ENCODE results near the gene SETMAR. TPM values are rescaled to one million over a fixed set of nuclear protein-coding genes. Genes with fewer than 3 reads are reported as not detected.
"Not testable (repeated sequence)": the region's sequence is repeated elsewhere in the genome, so short reads cannot be mapped to it uniquely, and the experiment has no call there.

SETMAR gene
- total and polyA plus RNA-seq, 5 experiments from 2014 or later, result 8.0 to 18.3 (median 15.1) TPM

DNA sequence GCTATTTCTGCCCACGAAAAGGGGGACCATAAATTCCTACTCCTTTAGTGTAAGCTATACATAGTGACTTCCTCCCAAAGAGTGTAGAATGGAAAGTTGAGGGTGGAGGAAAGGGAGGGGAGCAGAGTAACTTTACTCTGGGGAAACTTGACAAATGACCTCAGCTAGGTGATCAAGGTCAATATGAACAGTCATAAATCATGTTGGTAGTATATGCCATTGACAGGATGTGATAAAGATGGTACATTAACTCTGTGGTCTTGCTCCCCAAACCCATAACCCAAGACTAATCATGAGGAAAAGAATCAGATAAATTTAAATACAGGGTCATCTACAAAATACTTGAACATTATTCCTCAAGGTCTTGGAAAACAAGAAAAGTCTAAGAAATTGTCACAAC lies 18.6 kb downstream of the SETMAR start:
- DNase-seq, result no peak
- H3K27ac Mint-ChIP-seq, result peak overlapping the region in 1 of 10 donors; percentile 2
- no peak for ATAC-seq
- H3K4me3 Mint-ChIP-seq, result no peak overlapping the region
- no peaks in the 10 kb centered on the region for H3K27me3 Mint-ChIP-seq
- POLR2A ChIA-PET, result interaction anchor here (0.7 kb wide), 1 partner anchor 509 kb away, joined by 6 read pairs; no protein-coding TSS in a partner anchor
- H3K36me3 Mint-ChIP-seq, result peaks cover 3 to 22% (median 6%) of the 10 kb centered on the region in 3 donors
- H3K4me1 Mint-ChIP-seq, result peaks cover 0 to 12% (median 3%) of the 10 kb centered on the region in 4 donors
- peaks cover 0 to 8% (median 0%) of the 10 kb centered on the region in 9 donors for H3K9me3 Mint-ChIP-seq

DNA sequence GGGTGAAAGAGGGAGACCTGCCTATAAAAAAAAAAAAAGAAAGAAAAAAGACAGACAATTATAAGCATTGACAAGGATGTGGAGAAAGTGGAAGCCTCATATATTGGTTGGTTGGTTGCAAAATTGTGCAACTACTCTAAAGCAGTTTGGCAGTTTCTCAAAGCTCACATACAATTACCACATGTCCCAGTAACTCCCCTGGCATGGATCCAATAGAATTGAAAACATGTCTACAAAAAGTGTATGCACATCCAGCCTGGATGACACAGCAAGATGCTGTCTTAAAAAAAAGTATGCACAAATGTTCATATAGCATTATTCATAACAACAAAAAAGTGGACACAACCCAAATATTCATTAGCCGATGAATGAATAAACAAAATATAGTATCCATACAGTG lies 19.5 kb downstream of the SETMAR start:
- Mint-ChIP-seq H3K36me3 (peaks cover 0 to 23% (median 11%) of the 10 kb centered on the region in 3 donors), H3K27me3 (no peaks in the 10 kb centered on the region), H3K4me1 (peaks cover 0 to 12% (median 3%) of the 10 kb centered on the region in 4 donors), H3K27ac (peak overlapping the region in 2 of 10 donors; percentile 9 to 43), H3K4me3 (no peak overlapping the region), H3K9me3 (peaks cover 0 to 13% (median 2%) of the 10 kb centered on the region in 9 donors)
- DNase-seq (no peak), ATAC-seq (no peak)
- POLR2A ChIA-PET, result no interaction called here

DNA sequence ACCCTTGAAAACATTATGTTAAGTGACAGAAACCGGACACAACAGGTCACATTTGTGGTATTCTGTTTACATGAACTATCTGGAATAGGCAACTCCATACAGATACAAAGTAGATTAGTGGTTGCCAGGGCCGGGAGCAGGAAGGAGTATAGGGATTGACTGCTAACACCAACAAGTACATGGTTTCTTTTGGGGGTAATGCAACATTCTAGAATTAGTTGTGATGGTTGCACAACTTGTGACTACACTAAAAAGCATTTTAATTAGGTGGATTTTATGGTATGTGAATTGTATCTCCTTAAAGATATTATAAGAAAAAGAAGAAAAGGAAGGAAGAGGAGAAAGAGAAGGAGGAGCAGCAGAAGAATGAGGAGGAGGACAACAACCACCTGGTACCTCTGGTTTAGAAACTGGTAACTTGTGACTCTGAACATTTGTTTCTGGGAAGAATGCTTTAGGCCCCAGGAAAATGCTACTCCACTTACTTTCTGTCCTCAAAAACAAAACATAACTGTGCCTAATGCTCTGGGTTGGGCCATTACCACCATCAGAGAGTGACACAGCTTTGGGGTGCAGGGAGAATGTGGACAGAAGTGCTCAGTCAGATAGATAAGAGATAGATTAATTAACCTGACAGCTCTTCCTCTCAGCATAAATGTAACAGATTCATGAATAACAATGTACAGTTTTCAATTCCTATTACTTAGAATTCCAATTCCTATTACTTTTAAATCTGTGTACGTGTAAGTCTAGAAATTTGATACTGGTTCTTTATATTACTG lies 20.3 kb downstream of the SETMAR start:
- H3K4me1 Mint-ChIP-seq, result peaks cover 0 to 12% (median 2%) of the 10 kb centered on the region in 4 donors
- no peak overlapping the region for H3K4me3 Mint-ChIP-seq
- no peak overlapping the region for H3K27ac Mint-ChIP-seq
- H3K36me3 Mint-ChIP-seq, result peaks cover 0 to 19% (median 13%) of the 10 kb centered on the region in 3 donors
- POLR2A ChIA-PET, result no interaction called here
- no peak for ATAC-seq
- no peak for DNase-seq
- H3K9me3 Mint-ChIP-seq, result peaks cover 0 to 15% (median 2%) of the 10 kb centered on the region in 9 donors
- no peaks in the 10 kb centered on the region for H3K27me3 Mint-ChIP-seq

DNA sequence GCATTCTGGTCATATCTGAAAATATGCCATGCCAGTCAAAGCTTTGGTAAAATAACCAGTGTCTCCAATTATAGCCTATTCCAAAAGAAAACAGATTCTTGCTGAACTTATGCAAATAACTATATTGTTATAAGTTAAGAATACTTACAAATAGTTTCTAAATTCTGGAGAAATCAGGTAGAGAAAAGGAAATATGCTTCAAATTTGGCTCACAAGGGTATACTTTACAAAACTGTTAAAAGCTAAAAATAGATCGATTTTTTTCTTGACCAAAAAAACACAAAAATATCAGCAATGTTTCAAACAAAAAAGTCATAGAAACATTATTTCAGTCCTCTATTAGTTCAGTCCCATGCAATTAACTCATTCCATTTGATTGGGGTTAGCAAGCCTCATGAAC lies 23.7 kb downstream of the SETMAR start:
- no peak overlapping the region for H3K4me3 Mint-ChIP-seq
- POLR2A ChIA-PET, result no interaction called here
- ATAC-seq, result no peak

DNA sequence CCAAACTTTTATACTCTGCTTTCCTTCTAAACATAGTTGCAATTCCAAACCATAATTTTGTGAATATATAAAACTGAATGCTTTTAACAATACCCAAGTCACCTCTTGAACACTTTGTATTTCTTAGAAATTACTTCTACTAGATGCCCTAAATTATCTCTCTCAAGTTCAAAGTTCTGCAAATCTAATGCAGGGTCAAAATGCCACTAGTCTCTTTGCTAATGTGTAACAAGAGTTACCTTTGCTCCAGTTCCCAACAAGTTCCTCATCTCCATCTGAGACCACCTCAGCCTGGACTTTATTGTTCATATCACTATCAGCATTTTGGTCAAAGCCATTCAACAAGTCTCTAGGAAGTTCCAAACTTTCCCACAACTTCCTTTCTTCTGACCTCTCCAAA lies 26.6 kb downstream of the SETMAR start:
- H3K27ac Mint-ChIP-seq, DNase-seq, H3K27me3 Mint-ChIP-seq, H3K4me3 Mint-ChIP-seq, H3K4me1 Mint-ChIP-seq, ATAC-seq, POLR2A ChIA-PET: not testable (repeated sequence)
- peaks cover 5 to 32% (median 23%) of the 10 kb centered on the region in 3 donors for H3K36me3 Mint-ChIP-seq
- peaks cover 0 to 31% (median 14%) of the 10 kb centered on the region in 9 donors for H3K9me3 Mint-ChIP-seq

More for the DNA sequence above, 23.7 kb downstream of the SETMAR start:
- Mint-ChIP-seq H3K9me3 (peaks cover 0 to 31% (median 14%) of the 10 kb centered on the region in 9 donors), H3K27me3 (no peaks in the 10 kb centered on the region), H3K4me1 (no peaks in the 10 kb centered on the region), H3K36me3 (peaks cover 5 to 29% (median 23%) of the 10 kb centered on the region in 3 donors), H3K27ac (no peak overlapping the region)
- DNase-seq, result no peak

DNA sequence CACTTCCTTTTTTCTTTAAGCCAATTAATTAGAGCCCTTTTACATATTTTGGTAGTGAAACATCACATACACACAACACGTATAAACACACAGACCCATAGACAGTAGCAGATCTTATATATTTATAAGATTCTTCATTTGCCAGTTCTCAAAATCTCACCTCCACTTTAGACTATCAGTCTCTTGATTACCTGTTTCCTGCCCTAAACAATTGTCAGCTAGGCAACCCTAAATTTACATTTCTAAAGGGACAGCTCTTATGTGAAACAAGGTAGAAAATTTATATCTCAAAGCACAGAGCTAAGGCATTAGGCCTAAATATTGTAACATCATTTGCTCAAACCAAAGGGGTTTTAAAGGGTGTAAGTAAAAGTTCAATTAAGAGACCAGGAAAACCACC lies 28.9 kb downstream of the SETMAR start:
- DNase-seq (no peak), ATAC-seq (no peak)
- POLR2A ChIA-PET, result no interaction called here
- no peak overlapping the region for H3K27ac Mint-ChIP-seq
- H3K36me3 Mint-ChIP-seq, result peaks cover 5 to 26% (median 19%) of the 10 kb centered on the region in 3 donors
- peaks cover 0 to 2% (median 0%) of the 10 kb centered on the region in 4 donors for H3K4me1 Mint-ChIP-seq
- no peak overlapping the region for H3K4me3 Mint-ChIP-seq
- H3K27me3 Mint-ChIP-seq, result no peaks in the 10 kb centered on the region
- H3K9me3 Mint-ChIP-seq, result peaks cover 0 to 29% (median 14%) of the 10 kb centered on the region in 9 donors

DNA sequence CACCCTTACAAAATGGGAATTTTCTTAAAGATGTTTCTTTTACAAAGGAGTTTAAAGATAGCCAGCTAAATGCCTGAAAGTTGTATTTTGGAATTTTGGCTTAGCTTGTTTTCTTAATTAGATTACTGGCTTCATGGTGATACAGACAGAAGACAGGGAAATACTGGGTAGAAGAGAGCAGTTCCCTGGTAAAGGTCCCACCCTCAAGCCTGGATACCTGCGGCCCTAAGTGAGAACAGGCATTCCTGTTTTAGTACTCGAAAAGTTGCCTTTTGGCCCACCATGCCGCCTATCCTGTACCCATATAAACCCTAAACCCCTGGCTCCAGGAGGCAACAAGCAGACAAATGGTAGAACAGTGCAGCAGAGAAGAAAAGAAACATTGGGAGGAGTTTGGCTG lies 29.4 kb downstream of the SETMAR start:
- Mint-ChIP-seq H3K27ac (no peak overlapping the region), H3K4me3 (no peak overlapping the region), H3K36me3 (peaks cover 6 to 24% (median 17%) of the 10 kb centered on the region in 3 donors), H3K9me3 (peaks cover 0 to 28% (median 14%) of the 10 kb centered on the region in 9 donors), H3K27me3 (no peaks in the 10 kb centered on the region), H3K4me1 (peaks cover 0 to 2% (median 0%) of the 10 kb centered on the region in 4 donors)
- ATAC-seq (no peak), DNase-seq (no peak)
- POLR2A ChIA-PET, result no interaction called here

DNA sequence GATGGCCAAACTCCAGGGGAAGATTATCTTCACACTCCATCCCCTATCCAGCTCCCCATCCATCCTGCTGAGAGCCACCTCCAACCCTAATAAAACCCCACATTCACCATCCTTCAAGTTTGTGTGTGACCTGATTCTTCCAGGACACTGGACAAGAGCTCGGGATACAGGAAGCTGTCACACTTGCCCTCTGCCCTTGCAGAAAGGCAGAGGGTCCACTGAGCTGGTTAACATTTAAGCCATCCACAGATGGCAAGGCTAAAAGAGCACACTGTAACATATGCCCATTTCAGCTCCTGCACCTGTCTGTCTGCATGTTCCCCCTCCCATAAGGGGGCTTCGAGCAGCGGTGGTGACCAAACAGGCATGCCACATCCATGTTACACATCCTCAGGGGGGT lies 29.8 kb downstream of the SETMAR start:
- Mint-ChIP-seq H3K4me1 (peaks cover 0 to 2% (median 0%) of the 10 kb centered on the region in 4 donors), H3K27me3 (no peaks in the 10 kb centered on the region), H3K27ac (no peak overlapping the region), H3K36me3 (peaks cover 7 to 24% (median 17%) of the 10 kb centered on the region in 3 donors), H3K9me3 (peaks cover 0 to 26% (median 14%) of the 10 kb centered on the region in 9 donors), H3K4me3 (no peak overlapping the region)
- POLR2A ChIA-PET, result no interaction called here
- no peak for DNase-seq
- no peak for ATAC-seq

DNA sequence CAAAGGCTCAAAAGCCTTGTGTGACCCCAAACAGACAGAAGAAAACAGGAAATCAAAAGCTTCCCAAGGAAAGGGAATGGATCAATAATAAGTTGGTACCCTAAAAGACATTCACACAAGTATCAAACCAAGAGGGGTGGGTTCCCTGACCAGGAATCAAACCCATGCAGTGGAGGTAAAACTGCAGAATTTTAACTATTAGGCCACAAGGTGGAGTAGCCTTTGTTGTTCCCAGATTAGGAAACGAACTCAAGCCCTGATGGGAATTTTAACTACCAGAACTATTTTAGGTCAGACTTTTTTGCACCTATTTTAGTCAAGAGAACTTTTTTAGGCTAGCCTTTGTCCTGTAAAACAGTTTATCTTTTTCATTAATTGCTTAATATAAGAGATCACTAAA lies 31.4 kb downstream of the SETMAR start:
- no peak overlapping the region for H3K4me3 Mint-ChIP-seq
- POLR2A ChIA-PET, result no interaction called here
- H3K27me3 Mint-ChIP-seq, result no peaks in the 10 kb centered on the region
- peaks cover 0 to 4% (median 0%) of the 10 kb centered on the region in 4 donors for H3K4me1 Mint-ChIP-seq
- ATAC-seq (no peak), DNase-seq (no peak)
- H3K36me3 Mint-ChIP-seq, result peaks cover 7 to 17% (median 10%) of the 10 kb centered on the region in 3 donors
- no peak overlapping the region for H3K27ac Mint-ChIP-seq
- peaks cover 0 to 13% (median 9%) of the 10 kb centered on the region in 9 donors for H3K9me3 Mint-ChIP-seq

DNA sequence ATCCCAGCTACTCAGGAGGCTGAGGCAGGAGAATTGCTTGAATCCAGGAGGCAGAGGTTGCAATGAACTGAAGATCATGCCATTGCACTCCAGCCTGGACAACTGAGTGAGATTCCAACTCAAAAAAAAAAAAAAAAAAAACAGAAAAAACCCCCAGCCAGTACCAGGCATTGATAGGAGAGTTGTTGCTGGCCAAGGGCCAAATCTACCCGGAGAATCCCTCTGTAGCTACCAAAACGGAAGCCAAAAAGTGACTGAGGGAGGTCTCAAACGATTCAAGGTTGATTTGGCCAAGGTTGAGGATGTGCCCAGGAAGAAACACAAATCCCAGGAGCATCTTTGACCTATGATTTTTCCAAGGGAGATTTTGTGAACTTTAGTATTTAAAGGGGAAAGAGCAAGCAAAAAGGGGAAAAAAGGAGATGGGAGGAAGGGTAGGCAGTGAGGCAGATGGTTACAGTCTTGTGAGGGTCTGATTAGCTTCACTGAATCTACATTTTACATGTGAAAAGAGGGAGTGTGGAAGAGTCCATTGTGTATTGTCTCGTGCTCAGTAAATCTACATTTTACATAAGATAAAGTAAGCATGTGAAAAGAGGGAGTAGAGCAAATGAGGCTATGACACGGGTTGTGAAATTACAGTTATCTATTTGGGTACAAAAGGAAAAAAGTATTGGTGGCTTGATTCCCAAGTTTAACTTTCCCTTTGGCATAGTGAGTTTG lies 32.8 kb downstream of the SETMAR start:
- Mint-ChIP-seq H3K9me3 (peaks cover 0 to 3% (median 0%) of the 10 kb centered on the region in 9 donors), H3K4me3 (no peak overlapping the region), H3K27ac (no peak overlapping the region), H3K27me3 (no peaks in the 10 kb centered on the region), H3K36me3 (peaks cover 0 to 13% (median 7%) of the 10 kb centered on the region in 3 donors), H3K4me1 (peaks cover 0 to 6% (median 0%) of the 10 kb centered on the region in 4 donors)
- POLR2A ChIA-PET, result interaction anchor here (0.7 kb wide), 1 partner anchor 1024 kb away, joined by 5 read pairs; no protein-coding TSS in a partner anchor
- DNase-seq, result no peak
- ATAC-seq, result no peak

DNA sequence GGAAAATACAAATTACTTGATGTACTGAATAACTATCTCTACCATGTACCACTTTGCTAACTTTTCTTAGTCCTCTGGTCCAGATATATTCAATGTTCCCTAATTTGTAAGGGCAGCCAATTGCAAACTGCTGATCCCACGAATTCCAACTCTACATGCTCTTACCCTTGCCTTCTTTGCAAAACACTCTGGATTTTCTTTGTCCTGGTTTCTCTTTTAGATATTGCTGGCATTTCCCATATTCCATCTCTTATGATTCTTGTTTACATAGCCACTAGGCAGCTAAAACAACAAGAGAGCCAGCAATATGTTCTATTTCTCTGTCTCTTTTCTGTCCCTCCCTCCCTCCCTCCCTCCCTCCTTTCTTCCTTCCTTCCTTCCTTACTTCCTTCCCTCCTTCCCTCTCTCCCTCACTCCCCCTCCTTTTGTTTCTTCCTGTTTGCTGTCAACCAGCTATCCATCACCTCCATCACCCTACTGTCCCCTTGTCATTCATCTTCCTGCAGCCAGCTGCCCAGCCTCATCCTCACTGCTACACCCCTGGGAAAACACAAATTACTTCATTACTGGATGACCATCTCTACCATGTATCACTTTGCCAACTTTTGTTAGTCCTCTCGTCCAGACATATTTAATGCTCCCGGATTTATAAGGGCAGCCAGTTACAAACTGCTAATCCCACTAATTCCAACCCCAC lies 33.8 kb downstream of the SETMAR start:
- H3K27ac Mint-ChIP-seq, result no peak overlapping the region
- peaks cover 0 to 13% (median 7%) of the 10 kb centered on the region in 3 donors for H3K36me3 Mint-ChIP-seq

DNA sequence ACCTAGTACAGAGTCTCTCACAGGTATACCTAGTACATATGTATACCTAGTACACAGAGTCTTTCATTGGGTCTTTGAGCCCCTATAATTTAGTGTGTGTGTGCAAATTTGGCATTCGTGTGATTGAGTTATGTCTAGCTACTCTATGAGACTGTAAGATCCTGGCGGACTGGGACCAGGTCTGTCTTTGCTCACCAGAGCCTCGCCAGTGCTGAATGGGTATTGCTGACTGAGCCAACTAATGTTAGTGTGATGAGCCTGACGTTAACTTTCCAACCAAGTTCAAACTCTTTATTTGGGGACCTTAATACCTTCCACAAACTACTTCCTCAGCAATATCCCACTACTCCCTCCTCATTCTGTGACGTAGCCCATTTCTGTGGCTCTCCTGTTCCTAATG lies 35.6 kb downstream of the SETMAR start:
- Mint-ChIP-seq H3K27me3 (no peaks in the 10 kb centered on the region), H3K4me3 (no peak overlapping the region), H3K4me1 (peaks cover 0 to 8% (median 0%) of the 10 kb centered on the region in 4 donors), H3K36me3 (peaks cover 0 to 11% (median 7%) of the 10 kb centered on the region in 3 donors), H3K27ac (no peak overlapping the region), H3K9me3 (no peaks in the 10 kb centered on the region)
- POLR2A ChIA-PET, result no interaction called here
- ATAC-seq, result no peak
- no peak for DNase-seq

More for the DNA sequence above, 33.8 kb downstream of the SETMAR start:
- H3K4me1 Mint-ChIP-seq, result peaks cover 0 to 6% (median 0%) of the 10 kb centered on the region in 4 donors
- POLR2A ChIA-PET, result no interaction called here
- peaks cover 0 to 2% (median 0%) of the 10 kb centered on the region in 9 donors for H3K9me3 Mint-ChIP-seq
- DNase-seq (no peak), ATAC-seq (no peak)
- H3K4me3 Mint-ChIP-seq, result no peak overlapping the region
- no peaks in the 10 kb centered on the region for H3K27me3 Mint-ChIP-seq
